ENCODE results near the gene TELO2. TPM values are rescaled to one million over a fixed set of nuclear protein-coding genes. Genes with fewer than 3 reads are reported as not detected.

Gene TELO2
- total RNA-seq, 1 experiment from 2014 or later: 48.7 TPM

DNA sequence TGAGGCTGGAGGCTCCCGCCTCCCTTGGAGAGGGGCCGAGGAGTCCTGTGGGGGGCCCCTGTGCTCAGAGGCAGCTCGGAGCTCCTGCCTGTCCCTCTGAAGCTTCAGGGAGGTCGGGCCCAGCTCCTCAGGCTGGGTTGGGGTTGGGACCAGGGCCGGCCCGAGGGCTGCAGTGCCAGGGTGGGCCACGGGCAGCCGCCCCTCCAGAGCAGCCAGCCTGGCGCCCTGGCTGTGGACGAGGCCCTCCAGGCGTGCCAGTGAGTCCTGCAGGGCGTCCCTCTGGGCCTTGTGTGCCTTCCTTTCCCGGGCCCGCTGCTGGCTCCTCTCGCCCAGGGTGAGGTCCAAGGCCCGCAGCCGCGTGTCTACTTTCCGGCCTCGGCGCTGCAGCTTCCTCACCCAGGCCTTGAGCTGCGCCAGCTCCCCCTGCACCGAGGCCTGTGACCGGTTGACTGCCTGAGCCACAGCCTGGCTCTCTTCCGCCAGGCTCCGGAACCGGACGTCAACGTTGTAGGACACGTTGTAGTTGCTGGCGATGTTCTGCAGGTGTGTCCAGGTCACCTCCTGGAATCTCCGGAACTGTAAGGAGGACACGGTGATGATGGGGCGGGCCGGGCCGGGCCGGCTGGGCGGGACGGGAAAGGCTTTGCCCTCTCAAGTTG lies 5.6 kb upstream of the TELO2 start:
- 0 out of 2 replicates have a peak, but pooled peaks cover 3% of the 10 kb centered on the region for H3K27me3 ChIP-seq
- DNase-seq: no peak
- H3K4me3 ChIP-seq: no peak overlapping the region
- H3K36me3 ChIP-seq: no peaks in the 10 kb centered on the region
- no peaks in the 10 kb centered on the region for H3K9me3 ChIP-seq

- H3K36me3 ChIP-seq: no peaks in the 10 kb centered on the region
- H3K4me3 ChIP-seq: no peak overlapping the region
- H3K27me3 ChIP-seq: 0 out of 2 replicates have a peak, but pooled peaks cover 3% of the 10 kb centered on the region
- DNase-seq: no peak
- H3K9me3 ChIP-seq: no peaks in the 10 kb centered on the region
Measured at GRCh38 chr16:1488054-1488601, 5.0 kb upstream of the TELO2 start.

DNA sequence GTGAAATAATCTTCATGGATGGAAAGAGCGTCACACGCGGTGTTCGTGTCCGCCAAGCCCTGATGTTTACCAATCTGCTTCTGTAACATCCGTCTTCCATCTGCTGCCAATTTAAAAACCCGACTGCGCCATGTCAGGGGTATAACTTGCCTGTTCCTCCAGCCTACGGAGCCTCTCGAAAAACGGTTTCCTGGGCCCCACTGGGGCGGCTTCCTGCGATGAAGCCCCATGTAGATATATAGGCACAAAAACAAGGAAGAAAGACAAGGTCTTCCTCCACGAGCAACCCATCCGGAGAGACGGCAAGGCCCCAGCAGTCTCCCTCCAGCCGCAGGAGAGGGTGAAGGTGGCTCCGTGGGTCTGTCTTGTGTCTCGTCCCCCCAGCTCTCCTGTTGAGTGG lies 4.5 kb upstream of the TELO2 start, which contains the start of gene PTX4:
Gene PTX4 (minus strand): TSS at position 326 of the 400 bp plus-strand sequence. CDS start 35 bp downstream, at position 291.
- H3K4me3 ChIP-seq: no peak within 1 kb of the TSS
- H3K9me3 ChIP-seq: no peaks in the 10 kb centered on the region
- no peaks in the 10 kb centered on the region; the same call in 1 of the 2 replicates for H3K36me3 ChIP-seq
- 0 out of 2 replicates have a peak, but pooled peaks cover 3% of the 10 kb centered on the region for H3K27me3 ChIP-seq
- DNase-seq: no peak

GRCh38 chr16:1489077-1489476 lies 4.1 kb upstream of the TELO2 start:
- no peak overlapping the region for H3K4me3 ChIP-seq
- no peak for DNase-seq
- H3K36me3 ChIP-seq: peaks cover 3% of the 10 kb centered on the region
- 0 out of 2 replicates have a peak, but pooled peaks cover 3% of the 10 kb centered on the region for H3K27me3 ChIP-seq
- H3K9me3 ChIP-seq: no peaks in the 10 kb centered on the region

DNA sequence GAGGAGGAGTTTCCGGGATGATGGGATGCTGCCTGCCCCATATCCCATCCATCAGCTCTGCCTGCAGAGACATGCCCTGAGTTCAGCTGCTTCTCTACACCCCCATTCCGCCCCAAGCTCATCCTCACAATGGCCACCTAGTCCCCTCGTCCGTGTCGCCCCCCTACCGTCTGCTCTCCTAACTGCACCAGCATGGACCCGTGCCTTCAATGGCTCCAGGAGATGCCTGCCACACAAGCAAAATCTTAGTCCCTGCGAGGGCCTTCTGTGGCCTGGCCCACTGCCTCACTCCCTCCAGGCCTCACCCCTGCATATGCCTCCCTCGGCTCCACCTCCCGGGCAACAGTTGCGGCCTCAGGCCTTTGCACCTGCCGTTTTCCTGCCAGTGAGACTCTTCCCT lies 1.8 kb upstream of the TELO2 start:
- Histone ChIP-seq H3K27me3 (no peaks in the 10 kb centered on the region), H3K4me3 (no peak overlapping the region), H3K36me3 (peaks cover 25% of the 10 kb centered on the region), H3K9me3 (no peaks in the 10 kb centered on the region)
- no peak for DNase-seq

DNA sequence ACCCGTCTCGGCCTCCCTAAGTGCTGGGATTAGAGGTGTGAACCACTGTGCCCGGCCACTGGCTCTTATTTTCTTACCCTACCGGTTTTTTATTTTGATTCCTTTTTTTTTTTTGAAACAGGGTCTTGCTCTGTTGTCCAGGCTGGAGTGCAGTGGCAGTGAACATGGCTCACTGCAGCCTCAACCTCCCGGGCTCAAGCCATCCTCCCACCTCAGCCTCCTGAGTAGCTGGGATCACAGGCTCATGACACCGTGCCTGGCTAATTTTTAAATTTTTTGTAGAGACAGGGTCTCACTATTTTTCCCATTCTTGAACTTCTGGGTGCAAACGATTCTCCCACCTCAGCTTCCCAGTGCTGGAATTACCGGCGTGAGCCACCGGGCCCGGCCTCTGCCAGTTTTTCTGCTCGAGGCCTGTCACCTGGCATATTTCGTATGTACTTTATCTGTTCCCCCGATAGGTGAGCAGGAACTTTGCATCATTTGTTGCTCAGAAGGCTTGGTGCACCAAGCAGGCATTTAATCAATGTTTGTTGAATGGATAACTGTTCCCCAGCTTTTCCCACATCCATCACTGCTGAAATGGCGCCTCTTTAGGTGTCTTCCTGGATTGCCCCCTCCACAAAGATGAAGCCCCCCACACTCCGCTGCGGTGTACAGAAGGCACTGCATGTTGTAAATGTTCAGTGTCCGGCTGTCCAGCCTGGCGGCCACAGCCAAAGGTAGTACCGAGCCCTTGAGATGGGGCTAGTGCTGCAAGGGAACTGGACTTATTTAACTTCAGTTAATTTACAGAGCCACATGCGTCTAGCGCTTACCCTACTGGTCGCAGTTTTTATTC lies 858 bp upstream of the TELO2 start:
- H3K36me3 ChIP-seq: peaks cover 33% of the 10 kb centered on the region
- H3K4me3 ChIP-seq: peak overlapping the region; percentile 99
- no peak for DNase-seq
- H3K9me3 ChIP-seq: no peaks in the 10 kb centered on the region
- no peaks in the 10 kb centered on the region for H3K27me3 ChIP-seq

- DNase-seq: no peak
- Histone ChIP-seq H3K4me3 (peak overlapping the region; percentile 99), H3K9me3 (no peaks in the 10 kb centered on the region), H3K27me3 (no peaks in the 10 kb centered on the region), H3K36me3 (peaks cover 46% of the 10 kb centered on the region)
Measured at GRCh38 chr16:1493746-1494094, 560 bp downstream of the TELO2 start.

DNA sequence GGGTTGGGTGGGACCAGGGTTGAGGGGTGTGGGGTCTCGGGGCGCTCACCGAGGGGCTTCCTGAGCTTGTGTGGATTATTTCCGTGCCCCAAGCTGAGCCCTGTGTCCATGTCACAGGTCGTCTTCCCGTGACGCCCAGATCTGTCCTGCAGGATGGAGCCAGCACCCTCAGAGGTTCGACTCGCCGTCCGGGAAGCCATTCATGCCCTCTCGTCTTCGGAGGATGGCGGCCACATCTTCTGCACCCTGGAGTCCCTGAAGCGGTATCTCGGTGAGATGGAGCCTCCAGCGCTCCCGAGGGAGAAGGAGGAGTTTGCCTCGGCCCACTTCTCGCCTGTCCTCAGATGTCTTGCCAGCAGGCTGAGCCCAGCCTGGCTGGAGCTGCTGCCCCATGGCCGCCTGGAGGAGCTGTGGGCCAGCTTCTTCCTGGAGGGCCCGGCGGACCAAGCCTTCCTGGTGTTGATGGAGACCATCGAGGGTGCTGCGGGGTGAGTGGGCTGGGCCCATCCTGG lies 1.0 kb downstream of the TELO2 start:
- Histone ChIP-seq H3K9me3 (no peaks in the 10 kb centered on the region), H3K4me3 (peak overlapping the region; percentile 99), H3K36me3 (peaks cover 49% of the 10 kb centered on the region), H3K27me3 (no peaks in the 10 kb centered on the region)
- DNase-seq: peak; percentile 67

- no peaks in the 10 kb centered on the region for H3K9me3 ChIP-seq
- no peaks in the 10 kb centered on the region for H3K27me3 ChIP-seq
- peaks cover 51% of the 10 kb centered on the region for H3K36me3 ChIP-seq
- H3K4me3 ChIP-seq: peak overlapping the region; percentile 99
- no peak for DNase-seq
Measured at GRCh38 chr16:1494711-1495110, 1.6 kb downstream of the TELO2 start.

- peaks cover 57% of the 10 kb centered on the region for H3K36me3 ChIP-seq
- no peaks in the 10 kb centered on the region for H3K27me3 ChIP-seq
- no peak overlapping the region for H3K4me3 ChIP-seq
- no peak for DNase-seq
- H3K9me3 ChIP-seq: no peaks in the 10 kb centered on the region
Measured at GRCh38 chr16:1495211-1495888, 2.2 kb downstream of the TELO2 start.

DNA sequence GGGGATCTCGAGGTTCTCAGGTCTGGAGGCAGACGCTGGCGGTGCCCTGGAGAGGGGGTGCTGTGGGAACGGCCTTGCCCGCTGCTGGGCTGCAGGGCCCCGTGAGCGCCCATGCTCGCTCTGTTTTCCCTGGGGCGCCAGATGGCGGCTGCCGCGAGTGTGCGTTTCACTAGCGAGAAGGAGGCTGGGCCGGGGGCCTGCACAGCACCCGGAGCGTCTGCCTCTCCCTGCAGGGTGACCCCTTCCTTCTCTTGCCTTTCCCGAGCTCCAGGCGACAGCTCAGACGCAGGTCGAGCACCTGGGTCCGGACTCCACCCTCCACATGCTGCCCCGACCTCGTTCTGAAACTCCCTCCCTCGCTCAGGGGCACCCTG lies 2.7 kb downstream of the TELO2 start:
- Histone ChIP-seq H3K36me3 (peaks cover 60% of the 10 kb centered on the region), H3K9me3 (no peaks in the 10 kb centered on the region), H3K4me3 (no peak overlapping the region), H3K27me3 (no peaks in the 10 kb centered on the region)
- no peak for DNase-seq

GRCh38 chr16:1496464-1496863 lies 3.3 kb downstream of the TELO2 start:
- H3K36me3 ChIP-seq: peaks cover 65% of the 10 kb centered on the region
- no peaks in the 10 kb centered on the region for H3K9me3 ChIP-seq
- no peak for DNase-seq
- H3K4me3 ChIP-seq: no peak overlapping the region
- H3K27me3 ChIP-seq: no peaks in the 10 kb centered on the region

DNA sequence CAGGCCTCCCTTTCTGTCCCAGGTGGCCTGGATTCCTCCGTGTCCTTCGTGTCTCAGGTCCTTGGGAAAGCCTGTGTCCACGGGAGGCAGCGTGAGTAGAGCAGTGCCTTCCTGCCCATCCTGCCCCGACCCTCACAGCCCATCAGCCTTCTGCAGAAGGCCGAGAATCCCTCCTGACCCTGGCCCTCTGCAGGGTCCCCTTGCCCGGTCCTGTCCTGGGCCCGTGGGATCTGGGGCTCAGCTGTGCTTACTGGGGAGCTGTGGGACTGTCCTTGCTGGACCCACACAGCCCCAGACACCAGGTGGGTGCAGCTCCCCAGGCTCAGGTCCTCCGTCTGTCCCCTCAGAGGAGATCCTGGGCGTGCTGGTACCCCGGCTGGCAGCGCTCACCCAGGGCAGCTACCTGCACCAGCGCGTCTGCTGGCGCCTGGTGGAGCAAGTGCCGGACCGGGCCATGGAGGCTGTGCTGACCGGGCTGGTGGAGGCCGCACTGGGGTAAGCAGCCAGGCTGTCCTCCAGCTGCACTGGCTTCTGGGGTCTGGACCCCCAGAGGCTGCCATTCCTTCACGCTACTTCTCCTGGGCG lies 3.9 kb downstream of the TELO2 start:
- Histone ChIP-seq H3K9me3 (no peaks in the 10 kb centered on the region), H3K27me3 (no peaks in the 10 kb centered on the region), H3K36me3 (peaks cover 71% of the 10 kb centered on the region), H3K4me3 (no peak overlapping the region)
- DNase-seq: no peak

- Histone ChIP-seq H3K27me3 (no peaks in the 10 kb centered on the region), H3K4me3 (no peak overlapping the region), H3K36me3 (peaks cover 78% of the 10 kb centered on the region), H3K9me3 (no peaks in the 10 kb centered on the region)
- DNase-seq: no peak
Measured at GRCh38 chr16:1498899-1499676, 5.9 kb downstream of the TELO2 start.

- Histone ChIP-seq H3K9me3 (no peaks in the 10 kb centered on the region), H3K36me3 (peaks cover 69% of the 10 kb centered on the region), H3K27me3 (no peaks in the 10 kb centered on the region)
Measured at GRCh38 chr16:1499756-1500464, 6.8 kb downstream of the TELO2 start.

More at GRCh38 chr16:1499756-1500464, 6.8 kb downstream of the TELO2 start:
- no peak for DNase-seq
- H3K4me3 ChIP-seq: no peak overlapping the region
